ENCODE data around the gene RPIA.
"Not testable (repeated sequence)": the region's sequence is repeated elsewhere in the genome, so short reads cannot be mapped to it uniquely, and the experiment has no call there.

RPIA gene

GRCh38 chr2:88691339-88692183 lies at the start of gene RPIA:
Gene RPIA, plus strand, starts transcription at chr2:88691673. Its CDS starts 26 bp downstream, at chr2:88691699.
- peak; percentile 98 for DNase-seq (ENCODE audit: low read depth)

- no peak for DNase-seq (ENCODE audit: low read depth)
These were observed 49.2 kb upstream of the RPIA start for GRCh38 chr2:88642278-88642677.

- DNase-seq (ENCODE audit: low read depth): not testable (repeated sequence)
These were observed 46.1 kb upstream of the RPIA start for GRCh38 chr2:88645291-88645882.

- no peak for DNase-seq (ENCODE audit: low read depth)
These were observed 39.8 kb upstream of the RPIA start for GRCh38 chr2:88651646-88652045.

- no peak for DNase-seq (ENCODE audit: low read depth)
These were observed 36.8 kb upstream of the RPIA start for GRCh38 chr2:88654714-88655113.

GRCh38 chr2:88656690-88657089 lies 34.8 kb upstream of the RPIA start:
- DNase-seq (ENCODE audit: low read depth): no peak

- no peak for DNase-seq (ENCODE audit: low read depth)
These were observed 34.3 kb upstream of the RPIA start for GRCh38 chr2:88657131-88657530.

GRCh38 chr2:88658326-88658725 lies 33.1 kb upstream of the RPIA start:
- no peak for DNase-seq (ENCODE audit: low read depth)

GRCh38 chr2:88658881-88659537 lies 32.5 kb upstream of the RPIA start:
- no peak for DNase-seq (ENCODE audit: low read depth)

GRCh38 chr2:88659538-88659915 lies 31.9 kb upstream of the RPIA start:
- DNase-seq (ENCODE audit: low read depth): no peak

- DNase-seq (ENCODE audit: low read depth): no peak
These were observed 30.9 kb upstream of the RPIA start for GRCh38 chr2:88660622-88661021.

- DNase-seq (ENCODE audit: low read depth): no peak
These were observed 24.9 kb upstream of the RPIA start for GRCh38 chr2:88666576-88666975.

- DNase-seq (ENCODE audit: low read depth): no peak
These were observed 24.3 kb upstream of the RPIA start for GRCh38 chr2:88667219-88667618.

GRCh38 chr2:88668862-88669261 lies 22.6 kb upstream of the RPIA start:
- no peak for DNase-seq (ENCODE audit: low read depth)

GRCh38 chr2:88669482-88670214 lies 21.8 kb upstream of the RPIA start:
- no peak for DNase-seq (ENCODE audit: low read depth)

- DNase-seq (ENCODE audit: low read depth): no peak
These were observed 19.6 kb upstream of the RPIA start for GRCh38 chr2:88671786-88672427.

- no peak for DNase-seq (ENCODE audit: low read depth)
These were observed 18.1 kb upstream of the RPIA start for GRCh38 chr2:88673363-88673762.

GRCh38 chr2:88680266-88680902 lies 11.1 kb upstream of the RPIA start:
- no peak for DNase-seq (ENCODE audit: low read depth)

GRCh38 chr2:88680916-88681315 lies 10.6 kb upstream of the RPIA start:
- DNase-seq (ENCODE audit: low read depth): no peak

GRCh38 chr2:88683160-88684021 lies 8.1 kb upstream of the RPIA start:
- no peak for DNase-seq (ENCODE audit: low read depth)

Data from activated T-cell treated with anti-CD3 and anti-CD28 coated beads for 24 hours (primary cell).